VCaP (cell line): ENCODE results near the gene CD248.
A peak's percentile ranks its signal among the peaks of the same experiment; 100 is the strongest.

ENCODE experiments used
- H3K27ac ChIP-seq: fragments of 450-650 bp; 2 replicates; pipeline ENCODE4 v1.5.1; 2017
- CTCF ChIP-seq: fragments of 450-650 bp; conservative IDR thresholded peaks from 2 replicates; pipeline ENCODE4 v1.5.1; 2017; ENCODE audit warnings: mild to moderate bottlenecking, moderate library complexity

The CD248 gene

DNA sequence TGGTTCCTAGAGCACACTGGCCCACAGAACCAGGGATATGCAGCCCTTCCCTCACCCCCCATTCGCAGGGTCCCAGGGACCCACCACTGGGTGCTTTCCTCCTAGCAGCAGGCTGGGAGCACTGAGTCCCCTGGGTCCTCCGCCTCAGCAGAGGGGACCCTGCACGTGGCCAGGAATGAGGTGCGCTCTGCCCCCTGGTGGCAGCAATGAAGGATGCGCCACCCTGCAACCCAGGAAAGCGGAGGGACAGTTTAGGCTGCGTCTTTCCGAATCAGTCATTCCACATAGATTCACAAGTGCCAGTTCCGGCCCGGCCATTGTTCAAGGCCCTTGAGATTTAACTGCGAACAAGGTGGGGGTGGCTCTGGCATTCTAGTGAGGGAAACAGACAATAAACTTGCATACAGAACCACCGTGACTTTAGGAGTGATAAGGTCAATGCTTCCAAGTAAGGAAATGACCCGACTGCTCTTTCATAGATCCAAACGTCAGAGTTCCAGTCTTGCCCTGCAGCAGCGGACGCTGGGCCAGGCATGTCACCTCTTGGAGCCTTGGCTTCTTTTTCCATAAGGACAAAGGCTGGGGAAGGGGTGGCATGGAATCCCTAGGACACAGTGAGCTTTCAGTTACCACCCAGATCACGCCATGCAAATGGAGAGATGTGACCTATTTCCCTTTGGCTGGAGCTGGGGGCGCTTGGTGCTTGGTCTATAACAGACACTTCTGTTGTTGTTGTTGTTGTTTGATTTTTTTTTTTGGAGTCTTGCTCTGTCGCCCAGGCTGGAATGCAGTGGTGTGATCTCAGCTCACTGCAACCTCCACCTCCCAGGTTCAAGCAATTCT lies 11.7 kb upstream of the CD248 start:
- peak; percentile 100 for TF ChIP-seq CTCF
- peak overlapping the region; percentile 9; the same call in 1 of the 2 replicates for H3K27ac ChIP-seq

DNA sequence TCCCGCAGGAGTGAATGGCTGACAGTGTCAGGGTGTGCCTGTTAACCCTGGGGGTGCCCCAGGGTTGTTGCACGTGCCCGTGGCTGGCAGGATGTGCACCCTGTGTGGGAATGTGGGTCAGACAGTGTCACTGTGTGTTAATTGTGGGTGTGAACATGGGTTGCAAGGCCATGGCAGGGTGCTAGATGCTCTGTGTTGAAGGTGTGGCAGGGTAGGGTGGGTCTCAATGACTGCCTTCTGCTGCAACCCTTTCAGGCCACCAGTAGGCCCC lies 11.1 kb upstream of the CD248 start:
- no peak for TF ChIP-seq CTCF
- H3K27ac ChIP-seq, result peak overlapping the region; percentile 9; the same call in 1 of the 2 replicates

- H3K27ac ChIP-seq, result no peak overlapping the region; the same call in 1 of the 2 replicates
- TF ChIP-seq CTCF, result no peak
Observed at GRCh38 chr11:66327171-66328030, 10.6 kb upstream of the CD248 start.

- TF ChIP-seq CTCF, result no peak
- no peak overlapping the region for H3K27ac ChIP-seq
Observed at GRCh38 chr11:66326261-66327111, 9.6 kb upstream of the CD248 start.

DNA sequence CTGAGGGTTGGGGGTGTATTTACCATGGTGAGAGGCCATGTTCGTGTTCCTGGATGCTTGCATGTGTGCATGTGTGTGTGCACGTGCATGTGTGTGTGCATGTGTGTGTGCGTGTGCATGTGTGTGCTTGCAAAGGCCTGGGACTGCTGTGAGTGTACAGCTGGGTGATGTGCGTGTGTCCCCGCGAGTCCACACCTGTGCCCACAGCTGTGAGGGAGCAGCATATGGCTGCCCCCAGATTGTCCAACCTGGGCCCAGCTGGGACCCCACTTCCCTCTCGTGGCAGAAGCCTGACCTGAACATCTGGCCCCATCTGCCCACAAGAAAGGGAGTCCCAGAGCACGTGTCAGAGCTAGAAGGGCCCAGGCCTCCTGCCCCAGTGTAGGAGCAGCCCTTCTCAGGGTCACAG lies 8.4 kb upstream of the CD248 start:
- TF ChIP-seq CTCF, result no peak
- H3K27ac ChIP-seq, result no peak overlapping the region

DNA sequence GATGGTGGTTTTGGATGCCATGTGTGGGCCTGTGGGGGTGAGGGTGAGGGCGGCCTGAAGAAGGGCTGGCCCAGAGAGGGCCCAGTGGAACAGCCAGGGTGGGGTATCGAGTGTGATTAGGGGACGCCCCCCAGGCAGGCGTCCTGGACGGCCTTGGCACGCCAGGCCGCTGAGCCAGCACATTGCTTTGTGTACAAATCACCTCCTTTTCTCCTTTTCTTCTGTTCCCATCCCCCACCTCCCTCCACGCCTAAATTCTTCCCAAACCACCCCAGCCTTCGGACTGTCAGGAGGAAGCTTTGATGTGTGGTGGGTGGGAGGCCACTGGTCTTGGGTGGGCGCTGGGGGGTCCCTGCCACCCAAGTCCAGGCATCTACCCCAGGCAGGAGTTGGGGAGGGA lies 7.8 kb upstream of the CD248 start:
- TF ChIP-seq CTCF, result no peak
- no peak overlapping the region for H3K27ac ChIP-seq

DNA sequence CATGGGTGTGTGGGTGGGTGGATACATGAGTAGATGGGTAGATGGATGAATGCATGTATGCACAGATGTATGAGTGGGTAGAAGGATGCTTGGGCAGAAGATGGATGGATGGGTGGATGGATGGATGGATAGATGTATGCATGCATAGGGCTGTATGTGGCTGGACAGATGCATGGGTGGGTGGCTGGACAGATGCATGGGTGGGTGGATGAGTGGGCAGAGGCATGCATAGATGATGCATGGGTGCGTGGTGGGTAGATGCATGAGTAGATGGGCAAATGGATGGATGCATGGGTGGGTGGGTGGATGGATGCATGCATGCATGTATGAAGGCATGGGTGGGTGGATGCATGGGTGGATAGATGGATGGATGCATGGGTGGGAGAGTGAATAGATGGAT lies 6.8 kb upstream of the CD248 start:
- no peak for TF ChIP-seq CTCF
- H3K27ac ChIP-seq, result no peak overlapping the region
